Measurements from ENCODE around the gene TARBP1.

DNA sequence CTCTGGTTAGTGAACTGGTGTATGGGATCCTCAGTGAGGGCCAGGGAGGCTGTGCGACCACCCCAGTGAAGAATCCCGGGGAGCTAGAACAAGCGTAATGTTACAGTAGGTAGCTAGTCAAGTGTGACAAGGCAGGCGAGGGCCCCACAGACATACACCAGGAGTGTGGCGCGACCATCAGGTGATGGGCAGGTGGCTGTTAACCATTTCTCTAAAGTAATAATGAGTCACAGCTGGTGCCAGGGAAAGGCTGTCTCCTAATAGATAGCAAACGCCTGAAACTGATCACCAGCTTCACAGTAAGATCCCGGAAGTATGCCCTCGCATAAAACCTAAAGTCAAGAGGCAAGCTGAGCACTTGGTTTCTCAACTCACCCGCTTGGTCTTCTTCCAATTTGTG is 40.5 kb upstream of the TARBP1 start:
- TF ChIP-seq, protein P1, sequence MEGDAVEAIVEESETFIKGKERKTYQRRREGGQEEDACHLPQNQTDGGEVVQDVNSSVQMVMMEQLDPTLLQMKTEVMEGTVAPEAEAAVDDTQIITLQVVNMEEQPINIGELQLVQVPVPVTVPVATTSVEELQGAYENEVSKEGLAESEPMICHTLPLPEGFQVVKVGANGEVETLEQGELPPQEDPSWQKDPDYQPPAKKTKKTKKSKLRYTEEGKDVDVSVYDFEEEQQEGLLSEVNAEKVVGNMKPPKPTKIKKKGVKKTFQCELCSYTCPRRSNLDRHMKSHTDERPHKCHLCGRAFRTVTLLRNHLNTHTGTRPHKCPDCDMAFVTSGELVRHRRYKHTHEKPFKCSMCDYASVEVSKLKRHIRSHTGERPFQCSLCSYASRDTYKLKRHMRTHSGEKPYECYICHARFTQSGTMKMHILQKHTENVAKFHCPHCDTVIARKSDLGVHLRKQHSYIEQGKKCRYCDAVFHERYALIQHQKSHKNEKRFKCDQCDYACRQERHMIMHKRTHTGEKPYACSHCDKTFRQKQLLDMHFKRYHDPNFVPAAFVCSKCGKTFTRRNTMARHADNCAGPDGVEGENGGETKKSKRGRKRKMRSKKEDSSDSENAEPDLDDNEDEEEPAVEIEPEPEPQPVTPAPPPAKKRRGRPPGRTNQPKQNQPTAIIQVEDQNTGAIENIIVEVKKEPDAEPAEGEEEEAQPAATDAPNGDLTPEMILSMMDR (IDR thresholded peaks at IDR 0.05) = no peak
- no peak for TF ChIP-seq POLR2A (IDR thresholded peaks at IDR 0.05)

Data from tibial nerve (tissue), 3 donors.